IPS DF 6.9 (cell line): ENCODE measurements around the gene KMT2E.

Experiments
- DNase-seq: peaks from one replicate; pipeline ENCODE4 v3.0.0-alpha.2; 2013; ENCODE audit warnings: low read depth, low spot score
- H3K27ac ChIP-seq: one replicate; pipeline ENCODE4 v1.5.1; 2013; ENCODE audit warnings: low read length, control low read depth
- H3K27me3 ChIP-seq: 2 replicates; pipeline ENCODE4 v1.6.1; 2013; ENCODE audit warnings: mild to moderate bottlenecking, low read length; ENCODE audit not compliant: control insufficient read depth, insufficient read depth
- H3K36me3 ChIP-seq: 2 replicates; pipeline ENCODE4 v1.6.1; 2013; ENCODE audit warnings: low read length; ENCODE audit not compliant: control insufficient read depth, insufficient read depth
- H3K4me1 ChIP-seq: 2 replicates; pipeline ENCODE4 v1.6.1; 2013; ENCODE audit warnings: low read length; ENCODE audit not compliant: control insufficient read depth, insufficient read depth
- H3K4me3 ChIP-seq: 2 replicates; pipeline ENCODE4 v1.5.1; 2013; ENCODE audit warnings: mild to moderate bottlenecking, low read length
- H3K9me3 ChIP-seq: 2 replicates; pipeline ENCODE4 v1.6.1; 2013; ENCODE audit warnings: low read length, inconsistent platforms; ENCODE audit not compliant: control insufficient read depth, insufficient read depth
- WGBS: extraction: QIAGEN DNeasy Blood & Tissue Kit; methylation state at CpG from one replicate; pipeline ENCODE4 v1.1.7; 2013; ENCODE audit warnings: mixed read lengths, missing lambda C conversion rate; ENCODE audit not compliant: insufficient read length, insufficient coverage; 5-methylcytosine and 5-hydroxymethylcytosine counted together

The KMT2E gene

GRCh38 chr7:105010504-105011130 is 3.4 kb upstream of the KMT2E start:
- DNase-seq = no peak
- WGBS = no CpG with 5 or more reads among the region's 5 CpGs
- Histone ChIP-seq H3K4me1 (no peaks in the 10 kb centered on the region), H3K36me3 (no peaks in the 10 kb centered on the region), H3K27ac (no peak overlapping the region), H3K9me3 (no peaks in the 10 kb centered on the region), H3K27me3 (no peaks in the 10 kb centered on the region), H3K4me3 (no peak overlapping the region; the same call in 1 of the 2 replicates)

- H3K27me3 ChIP-seq = no peaks in the 10 kb centered on the region
- H3K4me3 ChIP-seq = peak overlapping the region; percentile 27; the same call in 1 of the 2 replicates
- no peaks in the 10 kb centered on the region for H3K9me3 ChIP-seq
- no peaks in the 10 kb centered on the region for H3K36me3 ChIP-seq
- no peaks in the 10 kb centered on the region for H3K4me1 ChIP-seq
- no peak overlapping the region for H3K27ac ChIP-seq
- no CpG with 5 or more reads among the region's 7 CpGs for WGBS
- no peak for DNase-seq
Observed at GRCh38 chr7:105011141-105011830, 2.7 kb upstream of the KMT2E start.

- no CpG with 5 or more reads among the region's 21 CpGs for WGBS
- H3K27ac ChIP-seq = no peak overlapping the region
- no peaks in the 10 kb centered on the region for H3K4me1 ChIP-seq
- no peak for DNase-seq
- no peaks in the 10 kb centered on the region for H3K9me3 ChIP-seq
- H3K4me3 ChIP-seq = peak overlapping the region; percentile 82
- H3K36me3 ChIP-seq = no peaks in the 10 kb centered on the region
- H3K27me3 ChIP-seq = no peaks in the 10 kb centered on the region
Observed at GRCh38 chr7:105011831-105012502, 2.0 kb upstream of the KMT2E start.

- H3K36me3 ChIP-seq = no peaks in the 10 kb centered on the region
- no CpG with 5 or more reads among the region's 54 CpGs for WGBS
- no peaks in the 10 kb centered on the region for H3K9me3 ChIP-seq
- H3K4me1 ChIP-seq = no peaks in the 10 kb centered on the region
- peak; percentile 94 for DNase-seq
- no peaks in the 10 kb centered on the region for H3K27me3 ChIP-seq
- no peak overlapping the region for H3K27ac ChIP-seq
- peak overlapping the region; percentile 82 for H3K4me3 ChIP-seq
Observed at GRCh38 chr7:105012503-105013220, 1.3 kb upstream of the KMT2E start.

GRCh38 chr7:105013221-105013815 is 687 bp upstream of the KMT2E start:
- H3K4me1 ChIP-seq = no peaks in the 10 kb centered on the region
- DNase-seq = no peak
- peak overlapping the region; percentile 82 for H3K4me3 ChIP-seq
- no peaks in the 10 kb centered on the region for H3K27me3 ChIP-seq
- H3K9me3 ChIP-seq = no peaks in the 10 kb centered on the region
- H3K36me3 ChIP-seq = no peaks in the 10 kb centered on the region
- H3K27ac ChIP-seq = no peak overlapping the region
- no CpG with 5 or more reads among the region's 39 CpGs for WGBS

- DNase-seq = no peak
- Histone ChIP-seq H3K36me3 (no peaks in the 10 kb centered on the region), H3K4me3 (peak overlapping the region; percentile 82), H3K27ac (no peak overlapping the region), H3K27me3 (no peaks in the 10 kb centered on the region), H3K4me1 (no peaks in the 10 kb centered on the region), H3K9me3 (no peaks in the 10 kb centered on the region)
- no CpG with 5 or more reads among the region's 22 CpGs for WGBS
Observed at GRCh38 chr7:105014693-105015389, 836 bp downstream of the KMT2E start.

GRCh38 chr7:105015390-105015965 is 1.5 kb downstream of the KMT2E start:
- H3K4me1 ChIP-seq = no peaks in the 10 kb centered on the region
- H3K9me3 ChIP-seq = no peaks in the 10 kb centered on the region
- no peaks in the 10 kb centered on the region for H3K36me3 ChIP-seq
- H3K4me3 ChIP-seq = peak overlapping the region; percentile 82
- WGBS = no CpG with 5 or more reads among the region's 10 CpGs
- no peak for DNase-seq
- no peaks in the 10 kb centered on the region for H3K27me3 ChIP-seq
- no peak overlapping the region for H3K27ac ChIP-seq

- Histone ChIP-seq H3K4me3 (no peak overlapping the region), H3K4me1 (no peaks in the 10 kb centered on the region), H3K27ac (no peak overlapping the region), H3K27me3 (no peaks in the 10 kb centered on the region), H3K9me3 (no peaks in the 10 kb centered on the region), H3K36me3 (no peaks in the 10 kb centered on the region)
- WGBS = 100% methylated on average over 1 of the region's 3 CpGs
- no peak for DNase-seq
Observed at GRCh38 chr7:105016068-105016708, 2.2 kb downstream of the KMT2E start.
